ENCODE data around the gene FHOD3.

The FHOD3 gene

DNA sequence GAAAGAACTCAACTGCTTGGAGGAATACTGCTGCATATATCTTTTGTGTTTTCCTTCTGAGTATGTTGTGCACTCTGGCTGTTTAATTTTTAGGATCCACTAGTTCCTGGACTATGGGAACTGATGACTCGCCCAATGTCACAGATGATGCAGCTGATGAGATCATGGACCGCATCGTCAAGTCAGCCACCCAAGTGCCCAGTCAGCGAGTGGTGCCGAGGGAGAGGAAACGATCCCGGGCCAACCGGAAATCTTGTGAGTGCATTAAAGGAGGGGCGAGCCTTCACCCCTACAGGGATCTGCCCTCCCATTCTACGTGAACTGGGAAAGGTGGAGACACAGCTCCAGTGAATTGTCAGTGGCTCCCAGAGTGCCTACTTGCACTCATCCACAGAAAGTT lies 471.7 kb downstream of the FHOD3 start:
- no peak for DNase-seq

DNA sequence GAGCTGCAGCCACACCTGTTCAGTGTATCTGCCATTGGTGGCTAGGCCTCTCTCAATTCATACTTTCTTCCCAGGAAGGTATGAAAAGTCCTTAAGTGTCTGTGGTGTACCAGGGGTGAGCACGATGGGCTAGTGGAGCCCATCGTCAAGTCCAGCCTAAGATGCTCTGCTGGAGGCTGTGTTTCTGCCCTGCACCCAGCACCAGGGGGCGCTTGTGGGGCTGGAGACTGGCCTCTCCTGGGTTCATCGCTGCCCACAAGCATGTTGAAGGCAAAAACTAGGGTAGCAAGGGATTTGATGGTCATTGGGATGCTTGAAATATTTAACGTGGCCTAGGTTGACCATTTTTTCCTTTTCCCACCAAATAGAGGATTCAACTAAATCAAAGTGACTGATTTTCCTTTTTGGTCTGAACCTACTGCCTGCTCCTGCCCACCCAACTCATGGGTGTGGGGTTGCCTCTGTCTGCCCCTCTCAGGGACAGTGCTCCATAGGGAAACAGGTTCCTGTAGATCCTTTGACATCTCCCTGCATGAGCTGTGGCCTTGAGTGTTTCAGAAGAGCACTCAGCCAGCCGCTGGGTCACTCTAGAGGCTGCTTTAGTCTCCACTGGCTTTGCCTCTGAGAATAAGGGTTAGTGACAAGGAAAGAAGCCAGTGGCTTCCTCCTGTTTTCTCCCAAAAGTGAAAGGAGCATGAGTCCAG lies 472.2 kb downstream of the FHOD3 start:
- DNase-seq = no peak

DNA sequence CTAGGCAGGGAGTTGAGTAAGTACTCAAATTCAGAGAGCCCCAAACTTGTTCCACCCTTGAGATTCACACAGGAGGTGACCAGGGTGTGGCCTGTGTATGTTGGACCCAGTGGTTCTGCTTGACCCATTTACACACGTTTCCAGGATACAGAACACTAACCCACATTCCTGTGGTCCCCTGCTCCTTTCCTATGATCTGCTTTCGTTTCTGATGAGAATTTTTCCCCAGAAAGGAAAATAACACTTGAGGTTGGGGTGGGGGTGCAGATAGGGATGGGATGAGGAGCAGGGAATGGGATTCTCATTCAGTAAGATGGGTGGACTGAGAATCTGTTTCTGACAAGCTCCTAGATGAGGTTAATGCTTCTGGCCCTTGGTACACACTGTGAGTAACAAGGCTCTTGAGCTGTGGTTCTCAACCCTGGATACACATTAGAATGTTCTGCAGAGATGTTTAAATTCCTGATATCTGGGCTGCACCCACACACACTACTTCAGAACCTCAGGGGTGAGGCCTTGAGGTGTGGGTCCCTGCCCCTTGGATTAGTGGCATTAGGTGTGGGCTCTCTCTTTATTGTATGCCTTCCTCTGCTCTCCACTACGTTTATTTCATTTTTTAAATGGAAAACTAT lies 472.9 kb downstream of the FHOD3 start:
- no peak for DNase-seq

DNA sequence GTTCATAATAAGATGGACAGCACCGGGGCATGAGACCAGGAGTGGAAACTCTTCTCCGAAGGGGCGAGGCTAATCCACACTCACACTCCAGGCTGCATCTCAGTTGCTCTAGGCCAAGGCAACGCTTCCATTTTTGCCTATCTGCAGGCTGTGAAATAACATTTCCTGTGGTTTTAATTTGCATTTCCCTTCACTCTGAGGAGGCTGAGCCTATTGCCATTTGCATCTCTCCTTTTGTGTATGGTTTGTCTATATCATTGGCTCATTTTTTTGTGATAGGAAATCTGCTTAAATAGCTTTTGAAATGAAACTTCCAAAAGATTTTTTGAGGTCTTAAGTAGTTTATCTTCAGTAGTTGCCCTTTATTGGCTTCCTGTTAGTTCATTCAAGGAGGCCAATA lies 473.7 kb downstream of the FHOD3 start:
- DNase-seq = no peak

DNA sequence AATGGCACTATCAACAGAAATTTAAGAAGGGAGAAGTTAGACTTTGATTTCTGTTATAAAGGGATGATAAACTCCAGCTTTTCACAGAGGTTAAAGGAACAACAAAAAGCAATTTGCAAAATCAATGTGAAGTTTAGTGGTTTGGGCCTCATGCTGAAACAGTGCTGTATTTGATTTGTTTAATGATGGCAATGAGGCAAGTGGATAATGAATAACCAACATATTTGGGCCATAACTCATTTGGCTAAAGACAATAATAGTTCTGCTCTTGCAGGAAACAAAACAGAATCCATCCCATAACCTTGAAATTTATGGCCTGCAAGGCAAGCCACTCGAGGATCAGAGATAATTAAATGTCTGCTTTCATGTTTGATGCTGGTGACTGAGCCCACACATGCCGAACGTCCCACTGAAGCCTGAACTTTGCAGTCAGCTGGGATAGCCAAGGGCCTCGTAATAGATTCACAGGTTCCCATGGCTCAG lies 474.8 kb downstream of the FHOD3 start:
- no peak for DNase-seq

DNA sequence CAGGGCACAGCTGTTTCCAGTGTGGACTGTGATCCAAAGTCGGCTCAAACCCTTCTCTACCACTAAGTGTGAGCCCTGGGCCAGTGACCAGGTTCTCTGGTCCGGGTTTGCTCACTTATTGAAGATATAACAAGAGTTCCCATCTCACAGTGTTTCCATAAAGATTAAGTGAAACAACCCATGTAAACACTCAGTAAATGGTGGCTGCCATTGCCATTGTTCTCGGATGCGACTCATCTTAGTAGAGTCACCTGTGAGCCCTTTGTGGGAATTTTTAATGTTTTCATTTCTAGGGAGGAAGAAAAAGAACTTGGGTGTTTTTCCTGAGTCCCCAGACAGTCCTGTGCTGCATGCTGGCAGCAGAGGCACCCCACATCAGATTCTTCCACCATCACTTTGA lies 477.9 kb downstream of the FHOD3 start:
- DNase-seq = no peak

DNA sequence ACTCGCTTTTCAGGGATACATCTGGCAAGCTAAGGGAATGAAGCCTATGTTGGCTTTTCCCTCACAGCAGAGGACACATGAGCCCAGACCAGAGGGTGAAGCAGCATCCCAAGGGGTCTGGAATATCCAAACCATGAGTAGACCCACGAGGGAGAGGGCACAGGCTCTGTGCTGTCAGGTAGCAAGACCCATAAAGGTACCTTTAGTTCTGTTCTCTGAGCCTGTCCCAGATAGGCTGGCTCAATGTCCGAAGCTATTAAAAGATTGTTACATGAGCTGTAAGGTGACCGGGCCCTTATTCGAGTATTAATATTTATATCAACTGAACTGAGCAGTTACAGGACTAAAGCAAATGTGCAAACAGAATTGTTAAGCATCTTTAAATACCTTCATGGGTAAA lies 479.1 kb downstream of the FHOD3 start:
- DNase-seq = no peak

DNA sequence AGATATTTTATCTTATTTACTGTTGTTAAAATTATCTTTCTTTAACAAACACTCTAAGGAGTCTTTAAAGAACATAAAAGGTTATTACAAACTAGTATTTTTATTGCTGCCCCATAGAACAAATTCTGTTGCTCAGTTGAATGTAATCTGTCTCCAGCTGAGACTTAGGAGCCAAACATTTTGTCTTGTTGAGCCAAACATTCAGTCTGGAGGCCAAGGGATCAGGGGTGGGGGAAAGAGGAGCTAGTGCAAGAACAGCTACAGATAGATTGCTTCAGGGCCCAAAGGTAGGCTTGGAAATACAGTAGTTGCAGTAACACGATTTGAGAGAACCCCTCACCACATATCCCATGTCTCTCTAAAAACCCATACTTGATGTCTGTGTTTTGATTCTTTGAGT lies 480.1 kb downstream of the FHOD3 start:
- no peak for DNase-seq

DNA sequence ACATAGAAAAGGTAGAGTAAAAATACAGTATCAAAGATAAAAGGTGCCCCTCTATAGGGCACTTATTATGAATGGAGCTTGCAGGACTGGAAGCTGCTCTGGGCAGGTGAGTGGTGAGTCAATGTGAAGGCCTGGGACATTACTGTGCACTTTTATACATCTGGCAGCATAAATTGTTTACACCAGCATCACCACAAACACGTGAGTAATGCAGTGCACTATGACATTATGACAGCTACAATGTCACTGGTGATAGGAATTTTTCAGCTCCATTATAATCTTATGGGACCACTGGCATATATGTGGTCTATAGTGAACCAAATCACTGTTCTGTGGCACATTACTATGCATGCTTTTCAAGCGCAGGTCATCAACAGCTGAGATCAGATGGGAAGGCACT lies 483.2 kb downstream of the FHOD3 start:
- DNase-seq = no peak

DNA sequence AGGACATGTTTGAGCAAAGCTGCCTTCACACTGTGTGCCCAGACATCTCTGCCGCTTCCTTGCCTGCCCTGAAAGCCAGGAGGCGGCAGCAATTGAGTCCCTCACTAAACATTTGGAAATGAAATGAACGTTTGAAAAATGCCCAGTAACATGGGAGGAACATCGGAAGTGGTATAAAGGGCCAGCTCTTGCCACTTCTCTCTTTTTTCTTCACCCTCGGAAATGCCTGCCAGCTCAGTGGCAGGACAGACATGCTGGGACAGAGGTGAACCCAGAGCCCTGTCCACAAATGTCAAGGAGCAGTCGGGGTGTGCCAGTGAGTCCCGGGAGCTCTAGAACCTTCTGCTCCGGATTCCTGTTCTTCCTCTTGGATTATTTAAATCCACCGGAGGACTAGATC lies 485.2 kb downstream of the FHOD3 start:
- no peak for DNase-seq

DNA sequence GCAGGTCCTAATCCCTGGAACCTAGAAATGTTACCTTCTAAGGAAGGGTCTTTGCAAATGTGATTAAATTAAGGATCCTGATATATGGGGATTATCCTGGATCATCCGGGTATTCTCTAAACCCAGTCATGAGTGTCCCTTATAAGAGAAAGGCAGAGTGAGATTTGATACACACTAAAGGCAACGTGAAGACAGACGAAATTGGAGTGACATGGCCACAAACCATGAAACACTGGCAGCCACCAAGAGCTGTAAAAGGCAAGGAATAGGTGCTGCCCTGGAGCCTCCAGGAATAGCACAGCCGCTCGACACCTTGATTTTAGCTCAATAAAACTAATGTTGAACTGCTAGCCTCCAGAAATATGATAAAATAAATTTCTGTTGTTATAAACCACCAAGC lies 486.3 kb downstream of the FHOD3 start:
- DNase-seq = no peak

DNA sequence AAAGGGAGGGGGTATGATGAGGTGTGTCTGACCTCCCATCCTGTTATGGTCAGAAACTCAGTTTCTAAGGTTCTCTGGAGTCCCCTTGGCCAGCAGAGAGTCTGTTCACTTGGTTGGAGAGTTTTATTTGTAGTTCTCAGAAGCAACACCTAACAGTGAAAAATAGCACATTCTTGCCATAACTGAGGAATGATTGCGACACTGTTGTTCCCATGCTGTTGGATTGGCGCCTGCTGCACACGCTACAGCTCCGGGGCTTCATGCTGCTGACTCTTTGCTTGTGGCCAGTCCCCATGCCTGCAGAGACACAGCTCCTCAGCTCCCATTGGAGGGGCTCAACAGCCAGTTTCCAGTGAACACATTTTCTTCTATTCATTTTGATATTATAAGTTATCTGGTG lies 489.2 kb downstream of the FHOD3 start:
- DNase-seq = no peak

DNA sequence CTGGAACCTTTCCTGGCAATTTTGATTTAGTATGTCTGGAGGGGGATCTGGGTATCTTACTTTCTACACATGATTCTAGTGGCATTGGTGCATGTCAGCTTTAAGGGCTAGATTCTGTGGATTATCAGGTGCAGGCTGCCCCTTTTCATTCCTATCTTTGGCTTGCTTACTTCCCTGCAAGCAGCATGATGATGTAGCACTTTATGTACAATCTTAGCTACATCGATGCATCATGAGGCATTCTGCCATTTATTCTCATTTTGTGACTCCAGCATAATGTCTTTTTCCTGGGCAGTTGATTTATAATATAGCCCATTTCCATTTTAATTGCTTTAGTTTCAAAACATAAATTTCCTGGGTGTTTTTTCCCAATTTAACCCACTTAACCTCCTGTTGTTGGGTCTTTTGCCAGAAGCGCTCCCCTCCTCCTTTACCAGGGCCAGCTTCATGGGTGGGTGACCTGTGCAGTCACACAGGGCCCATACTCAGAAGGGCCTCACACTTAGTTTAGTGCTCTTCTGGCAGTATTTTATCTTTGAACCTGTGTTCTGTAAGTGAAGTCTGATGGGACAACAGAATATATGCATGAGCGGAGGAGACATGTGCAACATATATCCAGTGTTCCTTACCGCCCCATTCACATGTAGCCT lies 495.2 kb downstream of the FHOD3 start:
- no peak for DNase-seq

DNA sequence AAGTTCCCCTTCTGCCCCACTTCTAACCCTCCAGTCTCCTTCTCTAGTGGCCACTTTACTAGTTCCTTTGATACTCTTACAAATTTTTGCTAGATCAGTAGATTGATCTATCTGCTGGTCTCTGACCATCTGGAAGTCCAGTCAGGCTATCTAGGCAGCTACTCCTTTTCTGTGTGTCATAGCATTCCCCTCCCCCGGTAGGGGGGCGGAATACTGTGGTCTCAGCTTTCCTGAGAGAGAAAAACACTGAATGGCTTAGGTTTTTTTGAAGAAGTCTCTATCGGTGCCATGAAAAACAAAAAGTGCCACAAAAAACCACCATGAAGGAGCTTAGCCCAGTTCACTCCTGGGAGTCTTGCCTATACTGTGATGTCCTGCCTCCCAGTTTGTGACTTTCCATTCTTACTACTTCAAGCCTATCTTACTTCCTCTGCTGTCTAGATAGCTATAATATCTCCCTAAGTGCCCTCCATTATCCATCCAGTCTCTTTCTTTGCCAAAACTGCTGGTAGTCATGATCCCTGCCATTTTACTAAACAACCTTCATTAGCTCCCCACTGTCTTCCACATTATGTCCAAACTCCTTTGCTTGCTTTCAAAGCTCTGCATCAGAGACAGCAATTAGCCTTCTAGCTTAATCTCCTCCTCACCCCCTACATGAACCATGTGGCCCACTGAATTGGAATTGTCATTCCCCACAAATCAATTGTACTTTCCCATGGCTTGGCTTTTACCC lies 501.4 kb downstream of the FHOD3 start:
- no peak for DNase-seq

DNA sequence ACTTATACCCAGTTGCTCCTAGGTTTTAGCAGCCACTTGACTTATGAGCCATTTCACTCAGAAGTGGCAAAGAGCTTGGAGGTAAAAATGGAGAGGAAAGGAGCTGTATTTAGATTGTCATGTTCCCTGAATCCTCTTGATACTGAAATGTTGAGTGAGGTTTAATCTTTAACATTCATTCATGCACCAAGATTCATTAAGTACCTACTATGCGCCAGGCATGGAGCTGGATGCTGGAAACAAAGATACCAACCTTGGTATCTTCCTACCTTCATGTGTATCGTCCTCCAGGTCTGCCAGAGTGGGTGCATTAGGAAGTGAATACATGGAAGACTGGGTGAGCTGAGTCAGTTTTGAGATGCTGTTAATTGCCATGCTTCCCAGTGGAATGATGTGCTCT lies 507.6 kb downstream of the FHOD3 start:
- no peak for DNase-seq

DNA sequence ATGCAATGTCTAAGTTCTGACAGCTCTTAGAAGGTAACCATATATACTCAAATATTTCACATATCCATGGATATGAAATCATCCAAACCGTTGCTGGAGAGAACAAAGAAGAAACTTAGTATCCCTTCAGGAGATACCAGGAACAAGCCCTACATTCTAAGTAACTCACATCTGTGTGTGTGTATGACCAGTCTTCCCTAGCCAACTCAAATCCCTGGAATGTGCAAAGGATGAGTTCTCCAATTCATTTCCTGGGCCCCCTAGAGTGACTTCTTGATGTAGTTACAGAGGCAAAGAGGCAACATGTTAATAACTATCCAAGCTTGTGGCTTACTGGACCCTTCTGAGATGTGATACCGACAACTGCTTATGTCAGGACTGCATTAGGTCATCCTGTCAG lies 511.2 kb downstream of the FHOD3 start:
- no peak for DNase-seq

DNA sequence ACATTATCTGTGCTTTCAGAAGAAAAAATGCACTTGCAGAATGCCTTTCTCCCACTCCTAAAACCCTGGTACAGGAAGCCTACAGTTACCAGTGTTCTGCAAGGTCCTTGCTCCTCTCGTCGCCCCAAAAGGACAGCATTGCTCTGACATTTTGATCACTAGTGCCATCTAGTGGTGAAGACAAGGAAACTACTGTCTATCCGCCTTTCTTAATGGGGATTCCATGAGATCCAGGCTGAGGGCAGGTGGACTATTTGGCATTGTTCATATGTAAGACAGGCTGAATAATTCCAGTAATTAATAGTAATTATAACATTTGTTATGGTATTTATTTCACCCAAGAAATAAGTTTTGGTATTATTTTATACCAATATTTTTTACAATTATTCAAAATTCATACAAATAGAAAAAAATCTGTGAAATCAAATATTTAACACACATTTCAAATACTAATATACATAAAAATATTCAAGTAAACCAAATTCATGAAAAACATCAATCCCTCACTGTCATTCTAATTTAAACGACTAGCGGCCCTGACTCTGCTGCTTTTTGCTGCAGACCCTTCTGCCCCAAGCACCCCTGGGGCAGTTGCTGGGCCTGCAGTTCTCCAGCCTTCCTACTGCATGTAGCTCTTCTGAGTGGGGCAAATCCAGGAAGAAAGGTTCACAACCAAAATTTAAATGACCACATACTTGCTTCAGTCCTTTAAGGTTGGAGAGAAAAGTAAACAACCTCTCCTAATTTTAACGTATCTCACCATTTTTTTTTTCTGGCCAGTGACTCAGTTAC lies 512.3 kb downstream of the FHOD3 start:
- DNase-seq = peak; percentile 52

DNA sequence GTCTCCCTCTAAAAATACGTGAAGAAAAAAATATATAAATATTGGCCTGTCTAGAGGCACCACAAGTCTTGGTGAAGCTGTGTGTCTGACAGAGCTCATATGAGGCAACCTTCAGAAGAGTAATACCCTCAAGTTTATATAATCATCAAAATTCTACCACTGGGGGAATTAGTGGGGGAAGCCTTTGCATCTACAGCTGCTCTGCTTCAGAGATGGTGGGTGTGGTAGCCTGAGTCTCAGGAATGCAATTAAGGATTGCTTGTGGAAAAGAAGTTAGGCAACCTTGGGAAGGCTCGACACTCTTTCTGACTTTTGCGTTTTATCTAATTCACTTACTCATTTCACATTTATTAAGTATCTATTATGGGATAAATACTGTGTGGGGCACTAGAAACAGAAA lies 513.9 kb downstream of the FHOD3 start:
- no peak for DNase-seq

DNA sequence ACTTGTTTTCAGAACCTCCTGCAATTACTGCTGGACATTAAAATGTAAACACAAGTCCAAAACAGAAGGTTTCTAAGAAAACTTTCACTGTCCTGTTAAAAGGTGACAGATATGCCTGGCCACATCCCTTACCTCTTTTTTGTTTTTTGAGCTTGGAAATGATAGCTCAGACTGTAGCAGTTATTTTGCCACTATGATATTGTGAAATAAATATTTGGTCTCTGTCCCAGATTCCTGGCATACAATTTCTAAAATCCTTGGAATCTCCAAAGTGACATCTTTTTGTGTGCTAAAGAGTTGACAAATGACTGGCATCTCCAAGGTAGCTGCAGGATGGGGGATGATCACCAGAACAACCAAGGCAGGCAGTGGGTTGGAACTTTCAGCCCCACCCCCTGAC lies 514.4 kb downstream of the FHOD3 start:
- no peak for DNase-seq

DNA sequence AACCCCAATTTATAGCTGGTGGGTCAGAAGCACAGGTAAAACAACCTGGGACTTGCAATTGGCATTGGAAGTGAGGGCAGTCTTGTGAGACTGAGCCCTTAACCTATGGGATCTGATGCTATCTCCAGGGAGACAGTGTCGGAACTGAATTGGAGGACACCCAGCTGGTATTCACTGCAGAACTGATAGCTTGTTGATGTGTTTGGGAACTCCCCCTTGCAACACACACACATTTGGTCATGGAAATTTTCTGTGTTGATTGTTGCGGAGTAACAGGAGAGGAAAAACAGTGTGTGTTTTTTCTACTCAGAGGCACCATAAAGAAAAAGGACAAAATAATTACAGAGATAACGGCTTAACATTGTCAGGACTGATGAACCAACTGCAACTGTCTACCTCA lies 515.2 kb downstream of the FHOD3 start:
- no peak for DNase-seq

DNA sequence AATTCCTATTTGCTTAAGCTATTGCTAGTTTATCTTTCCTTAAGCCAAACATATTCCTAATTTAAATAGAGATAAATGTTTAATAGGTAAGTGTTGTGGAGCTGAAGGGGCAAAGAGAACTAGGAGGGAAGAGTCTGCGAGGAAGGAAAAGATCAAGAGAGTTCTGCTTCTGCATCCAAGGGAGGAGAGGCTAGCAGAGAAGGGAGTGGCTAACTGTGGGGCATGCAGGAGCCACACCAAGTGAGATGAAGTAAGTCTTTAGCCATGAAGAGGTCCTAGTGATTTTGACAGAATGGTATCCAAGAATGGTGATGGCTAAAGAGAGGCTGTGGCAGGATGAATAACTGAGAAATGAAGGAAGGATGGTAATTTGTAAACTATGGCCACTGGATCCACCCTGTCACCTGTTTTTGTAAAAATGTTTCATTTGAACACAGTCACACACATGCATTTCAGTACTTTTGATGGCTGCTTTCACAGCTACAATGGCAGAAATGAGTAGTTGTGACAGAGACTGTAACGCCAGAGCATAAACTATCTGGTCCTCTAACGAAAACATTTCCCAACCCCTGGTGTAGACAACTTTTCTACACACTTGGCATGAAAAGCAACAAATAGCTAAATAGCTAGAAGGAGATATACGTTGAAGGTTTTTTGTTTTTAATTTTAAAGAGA lies 515.7 kb downstream of the FHOD3 start:
- no peak for DNase-seq

DNA sequence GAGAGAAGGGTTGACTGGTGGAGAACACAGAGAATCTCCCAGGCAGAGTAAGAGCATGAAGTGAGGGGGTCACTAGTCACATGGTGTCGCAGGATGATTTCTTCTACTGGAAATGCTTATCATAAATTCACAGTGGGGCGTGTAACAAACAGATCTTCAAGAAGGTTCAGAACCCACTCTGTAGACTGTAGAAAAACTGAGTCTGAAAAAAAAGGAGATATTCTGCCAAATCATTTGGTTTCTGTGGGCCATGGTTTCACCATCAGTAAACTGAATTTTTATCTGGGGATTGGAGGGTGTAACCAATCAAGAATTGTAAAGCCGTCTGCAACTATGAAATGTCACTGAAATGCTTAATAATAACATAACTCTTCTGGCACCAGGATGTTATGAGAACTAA lies 516.3 kb downstream of the FHOD3 start:
- no peak for DNase-seq
